KMS-11 (cell line): ENCODE results near the gene DOK6.

Experiments
- H2AFZ ChIP-seq: fragments of 200-600 bp; sonication (generic); 2 replicates; pipeline ENCODE4 v1.6.1; 2016; ENCODE audit warnings: antibody characterized with exemption, mixed run types, low read depth
- H3K27ac ChIP-seq: fragments of 200-600 bp; sonication (generic); 2 replicates; pipeline ENCODE4 v1.6.1; 2016; ENCODE audit warnings: mild to moderate bottlenecking, mixed run types
- H3K27me3 ChIP-seq: fragments of 200-600 bp; sonication (generic); 2 replicates; pipeline ENCODE4 v1.6.1; 2017; ENCODE audit warnings: mild to moderate bottlenecking, low read depth, mixed run types, moderate library complexity; ENCODE audit not compliant: insufficient read depth
- H3K36me3 ChIP-seq: fragments of 200-600 bp; sonication (generic); 2 replicates; pipeline ENCODE4 v1.6.1; 2017; ENCODE audit warnings: mild to moderate bottlenecking, mixed run types; ENCODE audit not compliant: insufficient read depth
- H3K4me1 ChIP-seq: fragments of 200-600 bp; sonication (generic); 2 replicates; pipeline ENCODE4 v1.6.1; 2016; ENCODE audit warnings: mild to moderate bottlenecking, low read depth, mixed run types; ENCODE audit not compliant: poor library complexity, severe bottlenecking
- H3K4me2 ChIP-seq: fragments of 200-600 bp; sonication (generic); 2 replicates; pipeline ENCODE4 v1.7.0; 2016; ENCODE audit warnings: mild to moderate bottlenecking, mixed run types
- H3K4me3 ChIP-seq: fragments of 200-600 bp; sonication (generic); IDR thresholded peaks from 2 replicates; pipeline ENCODE4 v1.6.1; 2017; ENCODE audit warnings: low read depth, low read length, mixed read lengths; ENCODE audit not compliant: insufficient read depth
- H3K79me2 ChIP-seq: fragments of 200-600 bp; sonication (generic); 2 replicates; pipeline ENCODE4 v1.6.1; 2016; ENCODE audit warnings: low read depth, mixed run types; ENCODE audit not compliant: insufficient read depth
- H3K9ac ChIP-seq: fragments of 200-600 bp; sonication (generic); 2 replicates; pipeline ENCODE4 v1.6.1; 2016; ENCODE audit warnings: mild to moderate bottlenecking, mixed run types
- H4K20me1 ChIP-seq: fragments of 200-600 bp; sonication (generic); 2 replicates; pipeline ENCODE4 v1.6.1; 2016; ENCODE audit warnings: mild to moderate bottlenecking, mixed run types; ENCODE audit not compliant: insufficient read depth
- CTCF ChIP-seq: fragments of 200-600 bp; sonication (generic); conservative IDR thresholded peaks from 2 replicates; pipeline ENCODE4 v1.6.1; 2017; ENCODE audit warnings: low read depth, mild to moderate bottlenecking, antibody characterized with exemption, low read length, moderate library complexity, mixed read lengths

DOK6 gene

GRCh38 chr18:69757733-69758132, 357.0 kb downstream of the DOK6 start:
- H3K79me2 ChIP-seq = no peaks in the 10 kb centered on the region
- H2AFZ ChIP-seq = no peak overlapping the region
- H3K27ac ChIP-seq = no peak overlapping the region
- H3K4me2 ChIP-seq = no peak overlapping the region
- H3K27me3 ChIP-seq = no peaks in the 10 kb centered on the region
- H3K9ac ChIP-seq = no peak overlapping the region
- no peaks in the 10 kb centered on the region for H3K36me3 ChIP-seq
- H3K4me3 ChIP-seq = no peak overlapping the region
- no peaks in the 10 kb centered on the region for H3K4me1 ChIP-seq
- no peak for TF ChIP-seq CTCF
- no peaks in the 10 kb centered on the region for H4K20me1 ChIP-seq

- Histone ChIP-seq H2AFZ (no peak overlapping the region), H3K4me3 (no peak overlapping the region), H3K27me3 (no peaks in the 10 kb centered on the region), H3K27ac (no peak overlapping the region), H3K4me2 (no peak overlapping the region), H4K20me1 (no peaks in the 10 kb centered on the region), H3K36me3 (no peaks in the 10 kb centered on the region), H3K4me1 (no peaks in the 10 kb centered on the region), H3K79me2 (no peaks in the 10 kb centered on the region), H3K9ac (no peak overlapping the region)
- TF ChIP-seq CTCF = no peak
Observed at GRCh38 chr18:69758458-69758857, 357.8 kb downstream of the DOK6 start.

GRCh38 chr18:69759046-69759445, 358.4 kb downstream of the DOK6 start:
- Histone ChIP-seq H3K4me3 (no peak overlapping the region), H3K79me2 (no peaks in the 10 kb centered on the region), H4K20me1 (no peaks in the 10 kb centered on the region), H3K4me1 (no peaks in the 10 kb centered on the region), H3K36me3 (no peaks in the 10 kb centered on the region), H3K27ac (no peak overlapping the region), H3K4me2 (no peak overlapping the region), H2AFZ (no peak overlapping the region), H3K9ac (no peak overlapping the region), H3K27me3 (no peaks in the 10 kb centered on the region)
- no peak for TF ChIP-seq CTCF

GRCh38 chr18:69763002-69763401, 362.3 kb downstream of the DOK6 start:
- H3K4me3 ChIP-seq = no peak overlapping the region
- H3K36me3 ChIP-seq = no peaks in the 10 kb centered on the region
- no peaks in the 10 kb centered on the region for H3K27me3 ChIP-seq
- no peak for TF ChIP-seq CTCF
- no peak overlapping the region for H2AFZ ChIP-seq
- no peak overlapping the region for H3K9ac ChIP-seq
- no peaks in the 10 kb centered on the region for H3K79me2 ChIP-seq
- H4K20me1 ChIP-seq = no peaks in the 10 kb centered on the region
- H3K27ac ChIP-seq = no peak overlapping the region
- H3K4me2 ChIP-seq = no peak overlapping the region
- H3K4me1 ChIP-seq = no peaks in the 10 kb centered on the region

GRCh38 chr18:69763821-69764220, 363.1 kb downstream of the DOK6 start:
- H3K27me3 ChIP-seq = no peaks in the 10 kb centered on the region
- no peaks in the 10 kb centered on the region for H4K20me1 ChIP-seq
- no peak overlapping the region for H2AFZ ChIP-seq
- H3K4me1 ChIP-seq = no peaks in the 10 kb centered on the region
- no peak overlapping the region for H3K9ac ChIP-seq
- no peaks in the 10 kb centered on the region for H3K36me3 ChIP-seq
- H3K27ac ChIP-seq = no peak overlapping the region
- H3K79me2 ChIP-seq = no peaks in the 10 kb centered on the region
- no peak overlapping the region for H3K4me2 ChIP-seq
- no peak overlapping the region for H3K4me3 ChIP-seq
- no peak for TF ChIP-seq CTCF
